Measurements from ENCODE around the gene FHAD1. TPM values are rescaled to one million over a fixed set of nuclear protein-coding genes. Genes with fewer than 3 reads are reported as not detected.

FHAD1 gene
- total RNA-seq, 6 experiments from 2014 or later = 0.06 to 0.53 (median 0.12) TPM; not detected in 3

DNA sequence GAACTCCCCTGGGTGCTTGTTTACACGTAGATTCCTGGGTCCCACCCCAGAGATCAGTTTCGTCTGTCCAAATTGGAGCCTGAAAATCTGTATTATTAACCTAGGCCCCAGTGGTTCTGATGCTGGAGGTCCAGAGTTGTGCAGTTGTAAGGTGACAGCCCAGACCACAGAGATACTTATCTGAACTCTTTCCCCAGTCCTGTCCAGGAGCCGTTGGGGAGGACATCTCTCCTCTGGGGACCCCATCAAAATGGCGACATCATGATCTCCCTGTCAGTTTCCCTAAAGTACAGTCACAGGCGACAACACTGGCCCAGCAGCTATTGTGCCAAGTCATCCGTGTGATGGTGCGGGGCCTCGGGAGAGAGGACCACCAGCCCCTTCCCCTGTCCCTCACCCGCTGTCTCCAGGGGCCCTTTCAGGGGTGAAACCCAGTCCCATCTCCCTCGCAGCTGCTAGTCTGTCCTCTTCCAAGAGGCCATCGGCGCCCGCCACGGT is 161.9 kb downstream of the FHAD1 start:
- no peak for ATAC-seq
- 21% methylated on average over 9 of the region's 14 CpGs for WGBS (ENCODE audit: insufficient coverage, low coverage, low lambda C conversion rate, missing lambda C conversion rate)

DNA sequence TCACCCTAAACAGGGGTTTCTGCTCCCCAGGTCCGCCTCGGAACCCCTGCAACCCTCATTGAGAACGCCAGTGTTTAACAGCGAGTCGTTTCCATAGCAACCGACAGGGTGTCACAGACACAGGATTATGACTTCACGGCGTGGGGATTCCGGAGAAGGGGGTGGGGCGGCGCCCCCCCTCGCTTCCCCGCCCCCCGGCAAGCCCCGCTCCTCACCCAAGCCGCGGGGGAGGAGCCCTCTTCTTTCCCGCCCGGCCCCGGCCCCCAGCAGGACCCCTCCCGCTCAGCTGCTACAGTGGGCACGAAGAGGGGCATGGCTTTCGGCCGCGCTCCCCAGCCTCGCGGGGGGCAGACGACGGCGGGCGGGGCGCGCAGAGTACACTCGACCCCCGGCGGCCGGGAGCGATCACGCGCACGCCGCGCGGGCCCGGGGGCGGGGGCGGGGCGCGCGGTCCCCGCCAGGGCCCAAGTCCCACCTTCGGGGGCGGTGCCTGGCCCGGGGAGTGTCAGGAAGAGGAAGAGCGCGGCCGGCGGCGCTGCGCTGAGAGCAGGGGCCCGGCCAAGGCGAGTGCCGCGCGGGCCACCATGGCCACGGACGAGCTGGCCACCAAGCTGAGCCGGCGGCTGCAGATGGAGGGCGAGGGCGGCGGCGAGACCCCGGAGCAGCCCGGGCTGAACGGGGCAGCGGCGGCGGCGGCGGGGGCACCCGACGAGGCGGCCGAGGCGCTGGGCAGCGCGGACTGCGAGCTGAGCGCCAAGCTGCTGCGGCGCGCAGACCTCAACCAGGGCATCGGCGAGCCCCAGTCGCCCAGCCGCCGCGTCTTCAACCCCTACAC is 162.6 kb downstream of the FHAD1 start, which contains the start of gene EFHD2:
Gene EFHD2 (plus strand): TSS at position 501 of the 835 bp plus-strand sequence. CDS start 84 bp downstream, at position 585.
- ATAC-seq (peak; percentile 90 to 94 (median 92)), DNase-seq (peak; percentile 88 to 91 (median 90))
- H3K9me3 ChIP-seq = no peaks in the 10 kb centered on the region
- no peaks in the 10 kb centered on the region for H3K27me3 ChIP-seq
- no peaks in the 10 kb centered on the region for H3K36me3 ChIP-seq
- peak within 1 kb of the TSS; percentile 78 to 94 (median 89) for H3K4me3 ChIP-seq
- no peaks in the 10 kb centered on the region for H3K4me1 ChIP-seq
- peak; percentile 87 for TF ChIP-seq POLR2A (IDR thresholded peaks at IDR 0.05)
- TF ChIP-seq, protein P1, sequence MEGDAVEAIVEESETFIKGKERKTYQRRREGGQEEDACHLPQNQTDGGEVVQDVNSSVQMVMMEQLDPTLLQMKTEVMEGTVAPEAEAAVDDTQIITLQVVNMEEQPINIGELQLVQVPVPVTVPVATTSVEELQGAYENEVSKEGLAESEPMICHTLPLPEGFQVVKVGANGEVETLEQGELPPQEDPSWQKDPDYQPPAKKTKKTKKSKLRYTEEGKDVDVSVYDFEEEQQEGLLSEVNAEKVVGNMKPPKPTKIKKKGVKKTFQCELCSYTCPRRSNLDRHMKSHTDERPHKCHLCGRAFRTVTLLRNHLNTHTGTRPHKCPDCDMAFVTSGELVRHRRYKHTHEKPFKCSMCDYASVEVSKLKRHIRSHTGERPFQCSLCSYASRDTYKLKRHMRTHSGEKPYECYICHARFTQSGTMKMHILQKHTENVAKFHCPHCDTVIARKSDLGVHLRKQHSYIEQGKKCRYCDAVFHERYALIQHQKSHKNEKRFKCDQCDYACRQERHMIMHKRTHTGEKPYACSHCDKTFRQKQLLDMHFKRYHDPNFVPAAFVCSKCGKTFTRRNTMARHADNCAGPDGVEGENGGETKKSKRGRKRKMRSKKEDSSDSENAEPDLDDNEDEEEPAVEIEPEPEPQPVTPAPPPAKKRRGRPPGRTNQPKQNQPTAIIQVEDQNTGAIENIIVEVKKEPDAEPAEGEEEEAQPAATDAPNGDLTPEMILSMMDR (IDR thresholded peaks at IDR 0.05) = peak in 2 of 4 donors; percentile 5 to 9
- peak within 1 kb of the TSS; percentile 31 to 79 (median 60) for H3K27ac ChIP-seq
- WGBS (ENCODE audit: insufficient coverage, low coverage, low lambda C conversion rate, missing lambda C conversion rate) = 0% methylated on average over 16 of the region's 99 CpGs
- intact Hi-C loops (cut with DNase I) = no loop called here

More for the DNA sequence above, 161.9 kb downstream of the FHAD1 start:
- TF ChIP-seq POLR2A (IDR thresholded peaks at IDR 0.05) = no peak
- TF ChIP-seq, protein P1 (IDR thresholded peaks at IDR 0.05) = no peak
- DNase-seq = no peak
- Histone ChIP-seq H3K27me3 (no peaks in the 10 kb centered on the region), H3K9me3 (no peaks in the 10 kb centered on the region), H3K36me3 (no peaks in the 10 kb centered on the region), H3K4me1 (no peaks in the 10 kb centered on the region), H3K4me3 (peak overlapping the region; percentile 78 to 94 (median 89)), H3K27ac (no peak overlapping the region)
- intact Hi-C loops (cut with DNase I) = no loop called here

DNA sequence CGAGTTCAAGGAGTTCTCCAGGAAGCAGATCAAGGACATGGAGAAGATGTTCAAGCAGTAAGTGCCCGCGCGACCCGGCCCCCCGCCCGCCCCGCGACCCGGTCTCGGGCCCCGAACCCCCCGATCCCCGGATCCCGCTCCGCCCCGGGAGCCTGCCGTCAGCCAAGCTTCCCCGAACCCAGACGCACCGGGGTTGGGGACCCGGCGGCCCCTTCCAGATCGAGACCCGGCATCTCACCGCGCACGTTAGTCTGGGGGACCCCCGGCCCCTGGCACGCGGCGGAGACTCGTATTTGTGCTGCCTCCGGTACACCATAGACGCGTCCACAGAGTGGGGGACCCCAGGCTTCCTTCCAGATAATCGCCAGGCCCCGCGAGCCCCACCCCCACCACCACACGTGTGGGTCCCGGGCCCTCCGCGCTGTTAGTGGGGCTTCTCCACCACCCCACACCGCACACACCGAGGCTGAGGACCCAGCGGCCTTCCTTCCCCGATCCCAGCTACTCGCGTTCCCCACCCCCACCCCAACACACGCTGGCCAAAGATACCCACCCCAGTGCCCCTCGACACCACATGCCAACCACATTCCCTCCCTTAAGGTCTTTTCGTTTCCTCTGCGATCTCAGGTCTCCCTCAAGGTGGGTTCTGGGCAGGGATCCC is 163.3 kb downstream of the FHAD1 start:
- WGBS (ENCODE audit: insufficient coverage, low coverage, low lambda C conversion rate, missing lambda C conversion rate) = 3% methylated on average over 12 of the region's 53 CpGs
- H3K4me3 ChIP-seq = peak overlapping the region; percentile 78 to 94 (median 89)
- H3K36me3 ChIP-seq = no peaks in the 10 kb centered on the region
- no peaks in the 10 kb centered on the region for H3K27me3 ChIP-seq
- DNase-seq = peak in 1 of 3 donors; percentile 55
- no peaks in the 10 kb centered on the region for H3K9me3 ChIP-seq
- no peaks in the 10 kb centered on the region for H3K4me1 ChIP-seq
- ATAC-seq = no peak
- H3K27ac ChIP-seq = peak overlapping the region; percentile 31 to 79 (median 60)
- intact Hi-C loops (cut with DNase I) = no loop called here
- TF ChIP-seq, protein P1 (IDR thresholded peaks at IDR 0.05) = no peak
- TF ChIP-seq POLR2A (IDR thresholded peaks at IDR 0.05) = no peak

DNA sequence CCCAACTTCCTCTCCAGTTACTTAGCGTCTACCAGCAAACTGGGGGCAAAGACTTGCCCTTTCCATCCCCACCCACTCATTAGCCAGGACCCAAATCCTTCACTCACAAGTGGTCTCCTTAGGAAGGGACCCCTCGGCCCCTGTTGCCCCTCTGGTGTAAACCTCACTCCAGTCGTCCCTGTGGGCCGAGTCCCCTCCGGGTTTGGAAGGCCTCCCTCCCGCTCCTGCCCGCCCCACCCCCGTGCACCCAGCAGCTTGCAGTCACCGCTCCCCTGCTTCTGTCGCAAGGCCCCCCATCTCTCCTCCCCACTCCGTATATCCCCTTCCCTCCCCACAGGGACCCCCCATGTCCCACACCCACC is 163.8 kb downstream of the FHAD1 start:
- Histone ChIP-seq H3K27me3 (no peaks in the 10 kb centered on the region), H3K27ac (peak overlapping the region in 2 of 3 donors; percentile 24 to 33), H3K9me3 (no peaks in the 10 kb centered on the region), H3K4me1 (no peaks in the 10 kb centered on the region), H3K36me3 (no peaks in the 10 kb centered on the region), H3K4me3 (peak overlapping the region; percentile 78 to 94 (median 89))
- 62% methylated on average over 10 of the region's 11 CpGs for WGBS (ENCODE audit: insufficient coverage, low coverage, low lambda C conversion rate, missing lambda C conversion rate)
- no peak for ATAC-seq
- DNase-seq = peak in 1 of 3 donors; percentile 47
- TF ChIP-seq, protein P1 (IDR thresholded peaks at IDR 0.05) = no peak
- no peak for TF ChIP-seq POLR2A (IDR thresholded peaks at IDR 0.05)
- intact Hi-C loops (cut with DNase I) = no loop called here

Measured in right lobe of liver (tissue), 6 donors.